T-cell (primary cell): Measurements from ENCODE around the gene KDM6A. TPM values are rescaled to one million over a fixed set of nuclear protein-coding genes. Genes with fewer than 3 reads are reported as not detected.

Experiments
- ATAC-seq, 4 experiments: fragments of 200-7000 bp in 3 of 4; fragments of 150-1000 bp in 1 of 4; cut with Tn5 transposase; replicated peaks in 1 of 4; 1 replicate in 3 of 4; 2 replicates in 1 of 4; pipeline ENCODE4 v1.10.0; 2021; ENCODE audit warnings: moderate library complexity in 3 of 4, mild to moderate bottlenecking in 2 of 4, moderate number of reproducible peaks in 1 of 4
- CTCF ChIA-PET, 2 donors: fragments of 300-600 bp; sonication (Branson Sonifier 250); formaldehyde crosslinking; loops; one replicate each; lab custom pipeline; 2022; ENCODE audit warnings: antibody characterized with exemption in 2 of 2; lab: Charles Lee
- POLR2A ChIA-PET, 2 donors: fragments of 300-600 bp; sonication (Branson Sonifier 250); formaldehyde crosslinking; loops; one replicate each; lab custom pipeline; 2022; ENCODE audit warnings: antibody characterized with exemption in 2 of 2; lab: Charles Lee
- DNase-seq, 35 experiments: peaks; one replicate each; pipeline versions ENCODE4 v3.0.0 to v3.0.0-alpha.2; 2013 to 2023
- H3K27ac ChIP-seq: one replicate; pipeline ENCODE4 v1.5.1; 2013; ENCODE audit warnings: low read length
- H3K27me3 ChIP-seq, 2 experiments: replicated peaks in 1 of 2; 1 replicate in 1 of 2; 2 replicates in 1 of 2; pipeline versions ENCODE4 v1.6.1 to v1.7.0; 2013; ENCODE audit warnings: low read length in 1 of 2, mixed read lengths in 1 of 2; ENCODE audit not compliant: control insufficient read depth in 2 of 2, insufficient read depth in 2 of 2; ENCODE audit errors: extremely low read depth in 1 of 2
- H3K36me3 ChIP-seq, 2 donors: 1 replicate in 1 of 2; 2 replicates in 1 of 2; pipeline versions ENCODE4 v1.6.1 to v1.7.0; 2013; ENCODE audit warnings: low read length in 1 of 2; ENCODE audit not compliant: control insufficient read depth in 2 of 2, insufficient read depth in 1 of 2; ENCODE audit errors: extremely low read depth in 1 of 2
- H3K4me1 ChIP-seq, 2 experiments: 1 replicate in 1 of 2; 2 replicates in 1 of 2; pipeline versions ENCODE4 v1.6.1 to v1.7.0; 2013; ENCODE audit warnings: low read length in 2 of 2, mixed read lengths in 1 of 2; ENCODE audit not compliant: insufficient read depth in 2 of 2, control insufficient read depth in 1 of 2; ENCODE audit errors: extremely low read depth in 1 of 2
- H3K4me3 ChIP-seq, 2 donors: 1 replicate in 1 of 2; 2 replicates in 1 of 2; pipeline versions ENCODE4 v1.5.1 to v1.7.0; 2013; ENCODE audit warnings: mild to moderate bottlenecking in 2 of 2, low read length in 1 of 2, moderate library complexity in 1 of 2; ENCODE audit not compliant: control insufficient read depth in 1 of 2; ENCODE audit errors: extremely low read depth in 1 of 2
- H3K9me3 ChIP-seq: 2 replicates; pipeline ENCODE4 v1.7.0; 2013
- H3K27ac Mint-ChIP-seq, 2 donors: one replicate each; pipeline ENCODE4 v1.8.0; 2020 to 2021; ENCODE audit warnings: mild to moderate bottlenecking in 2 of 2, mixed read lengths in 2 of 2
- H3K27me3 Mint-ChIP-seq, 2 donors: one replicate each; pipeline ENCODE4 v1.8.0; 2021 to 2022; ENCODE audit warnings: mixed read lengths in 2 of 2
- H3K36me3 Mint-ChIP-seq: one replicate; pipeline ENCODE4 v1.8.0; 2021; ENCODE audit warnings: mixed read lengths
- H3K4me1 Mint-ChIP-seq, 3 donors: one replicate each; pipeline ENCODE4 v1.8.0; 2020 to 2022; ENCODE audit warnings: mixed read lengths in 3 of 3, mild to moderate bottlenecking in 1 of 3
- H3K4me3 Mint-ChIP-seq, 3 donors: one replicate each; pipeline ENCODE4 v1.8.0; 2020 to 2022; ENCODE audit warnings: mild to moderate bottlenecking in 3 of 3, mixed read lengths in 3 of 3, moderate library complexity in 3 of 3
- H3K9me3 Mint-ChIP-seq, 3 donors: one replicate each; pipeline ENCODE4 v1.8.0; 2020 to 2022; ENCODE audit warnings: mixed read lengths in 3 of 3
- WGBS: methylation state at CpG from one replicate; pipeline ENCODE4 v1.1.5; 2013; ENCODE audit warnings: missing lambda C conversion rate; ENCODE audit not compliant: insufficient coverage; 5-methylcytosine and 5-hydroxymethylcytosine counted together
- total RNA-seq, 35 experiments: library from RNA in 6 of 35; stranded (reverse) in 6 of 35; fragments of 120-200 nt in 1 of 35; gene quantifications; one replicate each; pipeline versions ENCODE4 v1.2.1 to v1.2.4 and lab custom pipeline; 2013 to 2026

The KDM6A gene
- total RNA-seq, 5 donors from 2014 or later (not counting 1 experiment from before 2014, with no cell fraction given) = 37.1 to 97.3 (median 55.7) TPM

DNA sequence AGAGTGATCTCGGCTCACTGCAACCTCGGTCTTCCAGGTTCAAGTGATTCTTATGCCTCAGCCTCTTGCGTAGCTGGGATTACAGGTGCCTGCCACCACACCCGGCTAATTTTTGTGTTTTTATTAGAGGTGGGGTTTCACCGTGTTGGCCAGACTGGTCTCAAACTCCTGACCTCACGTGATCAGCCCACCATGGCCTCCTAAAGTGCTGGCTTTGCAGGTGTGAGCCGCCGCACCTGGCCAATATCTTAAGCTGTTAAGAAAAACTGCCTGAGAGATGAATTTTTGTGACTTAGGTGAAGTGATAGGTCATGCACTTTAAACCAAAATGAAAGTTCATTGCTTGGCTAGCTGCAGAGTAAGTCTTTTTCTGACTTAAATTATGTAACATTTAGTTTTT is 5.8 kb downstream of the KDM6A start:
- no peak overlapping the region for H3K27ac ChIP-seq
- no peak for DNase-seq
- ChIA-PET CTCF (no interaction called here), POLR2A (no interaction called here)
- Mint-ChIP-seq H3K9me3 (no peaks in the 10 kb centered on the region), H3K27me3 (no peaks in the 10 kb centered on the region), H3K4me3 (peak overlapping the region in 2 of 3 donors; percentile 4 to 16), H3K36me3 (no peaks in the 10 kb centered on the region), H3K4me1 (peaks cover 58 to 86% (median 73%) of the 10 kb centered on the region in 3 donors), H3K27ac (no peak overlapping the region)
- ATAC-seq = no peak
- WGBS = no CpG with 5 or more reads among the region's 8 CpGs
- H3K27me3 ChIP-seq = no peaks in the 10 kb centered on the region
- no peaks in the 10 kb centered on the region for H3K36me3 ChIP-seq
- peaks cover 20 to 25% of the 10 kb centered on the region in 2 experiments for H3K4me1 ChIP-seq
- H3K9me3 ChIP-seq = no peaks in the 10 kb centered on the region
- no peak overlapping the region for H3K4me3 ChIP-seq

DNA sequence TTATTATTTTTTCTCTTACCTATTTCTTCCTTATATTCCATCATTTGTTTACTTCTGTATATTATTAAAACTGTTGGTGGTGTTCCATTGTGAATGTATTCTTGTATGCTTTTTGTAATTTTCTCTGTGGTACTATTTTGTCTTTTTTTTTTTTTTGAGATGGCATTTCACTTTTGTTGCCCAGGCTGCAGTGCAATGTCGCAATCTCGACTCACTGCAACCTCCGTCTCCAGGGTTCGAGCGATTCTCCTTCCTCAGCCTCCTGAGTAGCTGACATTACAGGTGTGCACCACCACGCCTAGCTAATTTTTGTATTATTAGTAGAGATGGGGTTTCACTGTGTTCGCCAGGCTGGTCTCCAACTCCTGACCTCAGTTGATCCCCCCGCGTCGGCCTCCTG is 8.6 kb downstream of the KDM6A start:
- Histone ChIP-seq H3K36me3 (no peaks in the 10 kb centered on the region), H3K27me3 (no peaks in the 10 kb centered on the region), H3K4me1 (peaks cover 13 to 23% of the 10 kb centered on the region in 2 experiments), H3K4me3 (no peak overlapping the region), H3K9me3 (no peaks in the 10 kb centered on the region), H3K27ac (no peak overlapping the region)
- Mint-ChIP-seq H3K27me3 (no peaks in the 10 kb centered on the region), H3K36me3 (no peaks in the 10 kb centered on the region), H3K27ac (no peak overlapping the region), H3K9me3 (no peaks in the 10 kb centered on the region), H3K4me1 (peaks cover 66 to 88% (median 83%) of the 10 kb centered on the region in 3 donors), H3K4me3 (peak overlapping the region in 1 of 3 donors; percentile 36)
- ATAC-seq (no peak), DNase-seq (no peak)
- WGBS = 80% methylated on average over 1 of the region's 10 CpGs
- CTCF ChIA-PET = interaction anchor here in 1 of 2 donors (0.7 kb wide), 1 partner anchor 172 kb away, joined by 3 read pairs; no protein-coding TSS in a partner anchor
- POLR2A ChIA-PET = no interaction called here

DNA sequence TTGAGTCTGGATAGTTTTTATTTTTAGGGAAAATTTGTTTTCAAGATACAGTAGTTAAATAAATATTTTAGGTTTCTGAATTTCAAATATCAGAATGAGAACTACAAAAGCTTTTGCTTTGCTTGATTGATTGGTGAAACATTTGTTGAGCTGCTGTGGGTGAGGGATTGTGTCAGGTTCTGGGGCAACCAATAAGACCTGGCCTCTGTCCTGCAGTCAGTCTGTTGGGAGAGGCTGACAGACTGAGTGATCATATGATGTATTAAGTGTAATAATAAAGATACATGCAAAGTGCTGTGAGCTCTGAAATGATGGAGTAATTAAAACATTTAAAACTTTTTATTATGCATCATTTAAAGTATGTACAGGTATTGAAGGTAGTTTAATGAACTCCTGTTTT is 9.6 kb downstream of the KDM6A start:
- Mint-ChIP-seq H3K27me3 (no peaks in the 10 kb centered on the region), H3K4me1 (peaks cover 66 to 88% (median 82%) of the 10 kb centered on the region in 3 donors), H3K36me3 (no peaks in the 10 kb centered on the region), H3K9me3 (no peaks in the 10 kb centered on the region), H3K4me3 (peak overlapping the region in 1 of 3 donors; percentile 36), H3K27ac (no peak overlapping the region)
- Histone ChIP-seq H3K4me1 (peaks cover 5 to 23% of the 10 kb centered on the region in 2 experiments), H3K27ac (no peak overlapping the region), H3K9me3 (no peaks in the 10 kb centered on the region), H3K27me3 (no peaks in the 10 kb centered on the region), H3K36me3 (no peaks in the 10 kb centered on the region), H3K4me3 (no peak overlapping the region)
- ChIA-PET CTCF (interaction anchor here (0.7 to 1.1 kb wide), 2 partner anchors 17 to 43 kb away, joined by 3 read pairs; no protein-coding TSS in a partner anchor), POLR2A (interaction anchor here (0.7 kb wide), 2 partner anchors 17 to 32 kb away, joined by 4 to 5 read pairs; no protein-coding TSS in a partner anchor)
- DNase-seq (no peak), ATAC-seq (no peak)

DNA sequence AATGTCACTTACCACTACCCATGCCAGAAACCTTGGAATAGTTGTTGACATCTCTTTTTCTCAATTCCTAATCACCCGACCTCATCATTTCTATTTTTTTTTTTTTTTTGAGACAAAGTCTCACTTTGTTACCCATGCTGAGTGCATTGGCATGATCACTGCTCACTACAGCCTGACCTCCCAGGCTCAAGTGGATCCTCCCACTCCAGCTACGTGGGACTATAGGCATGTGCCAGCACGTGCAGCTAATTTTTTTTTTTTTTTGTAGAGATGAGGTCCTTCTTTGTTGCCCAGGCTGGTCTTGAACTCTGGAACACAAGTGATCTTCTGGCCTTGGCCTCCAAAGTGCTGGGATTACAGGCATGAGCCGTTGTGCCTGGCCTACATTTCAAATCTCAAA is 12.0 kb downstream of the KDM6A start:
- POLR2A ChIA-PET = no interaction called here
- no peak overlapping the region for H3K27ac ChIP-seq
- H3K9me3 ChIP-seq = no peaks in the 10 kb centered on the region
- DNase-seq = no peak
- Mint-ChIP-seq H3K4me3 (peak overlapping the region in 1 of 3 donors; percentile 32), H3K9me3 (no peaks in the 10 kb centered on the region), H3K4me1 (peaks cover 64 to 90% (median 82%) of the 10 kb centered on the region in 3 donors), H3K27ac (no peak overlapping the region), H3K36me3 (no peaks in the 10 kb centered on the region), H3K27me3 (no peaks in the 10 kb centered on the region)
- peaks cover 0 to 19% of the 10 kb centered on the region in 2 experiments for H3K4me1 ChIP-seq
- ATAC-seq = no peak
- no peaks in the 10 kb centered on the region for H3K27me3 ChIP-seq
- no peak overlapping the region for H3K4me3 ChIP-seq
- no CpG with 5 or more reads among the region's 4 CpGs for WGBS
- CTCF ChIA-PET = no interaction called here
- no peaks in the 10 kb centered on the region for H3K36me3 ChIP-seq

DNA sequence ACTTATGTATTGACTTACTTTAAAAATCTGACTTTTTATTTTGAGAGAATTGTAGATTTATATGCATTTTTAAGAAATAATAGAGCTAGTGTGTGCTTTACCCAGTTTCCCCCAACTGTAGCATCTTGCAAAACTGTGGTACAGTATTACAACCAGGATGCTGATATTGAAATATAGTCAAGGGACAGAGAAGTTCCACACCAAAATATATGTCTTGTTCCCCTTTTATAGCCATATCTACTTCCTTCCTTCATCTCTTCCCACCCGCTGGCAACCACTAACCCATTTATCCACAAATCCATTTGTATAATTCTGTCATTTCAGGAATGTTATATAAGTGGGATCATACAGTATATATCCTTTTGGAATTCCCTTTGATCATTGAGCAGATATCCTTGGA is 16.8 kb downstream of the KDM6A start:
- H3K27ac ChIP-seq = no peak overlapping the region
- no peak overlapping the region for H3K4me3 ChIP-seq
- Mint-ChIP-seq H3K27ac (peak overlapping the region; percentile 4 to 58), H3K4me1 (peaks cover 60 to 75% (median 74%) of the 10 kb centered on the region in 3 donors), H3K27me3 (no peaks in the 10 kb centered on the region), H3K9me3 (peaks cover 0 to 2% (median 0%) of the 10 kb centered on the region in 3 donors), H3K4me3 (peak overlapping the region in 2 of 3 donors; percentile 7 to 40), H3K36me3 (no peaks in the 10 kb centered on the region)
- H3K27me3 ChIP-seq = no peaks in the 10 kb centered on the region
- ATAC-seq = no peak
- H3K36me3 ChIP-seq = no peaks in the 10 kb centered on the region
- POLR2A ChIA-PET = no interaction called here
- WGBS = no CpG with 5 or more reads among the region's 1 CpG
- CTCF ChIA-PET = interaction anchor here in 1 of 2 donors (0.6 kb wide), 1 partner anchor 9 kb away, joined by 3 read pairs; no protein-coding TSS in a partner anchor
- H3K4me1 ChIP-seq = peaks cover 0 to 3% of the 10 kb centered on the region in 2 experiments
- DNase-seq = no peak
- H3K9me3 ChIP-seq = no peaks in the 10 kb centered on the region

DNA sequence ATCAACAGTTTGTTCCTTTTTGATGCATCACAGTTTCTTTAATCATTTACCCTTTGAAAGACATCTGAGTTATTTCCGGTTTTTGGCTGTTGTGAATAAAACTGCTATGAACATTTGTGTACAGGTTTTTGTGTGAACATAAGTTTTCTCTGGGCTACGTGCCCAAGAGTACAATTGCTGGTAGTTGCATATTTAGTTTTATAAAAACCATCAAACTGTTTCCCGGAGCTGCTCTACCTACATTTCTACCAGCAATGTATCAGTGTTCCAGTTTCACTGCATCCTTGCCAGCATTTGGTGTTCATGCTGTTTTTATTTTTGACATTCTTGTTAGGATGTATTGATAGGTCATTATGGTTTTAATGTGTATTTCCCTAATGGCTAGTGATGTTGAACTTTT is 17.3 kb downstream of the KDM6A start:
- Mint-ChIP-seq H3K36me3 (no peaks in the 10 kb centered on the region), H3K9me3 (peaks cover 0 to 2% (median 0%) of the 10 kb centered on the region in 3 donors), H3K4me1 (peaks cover 56 to 72% (median 70%) of the 10 kb centered on the region in 3 donors), H3K27ac (peak overlapping the region; percentile 4 to 58), H3K4me3 (peak overlapping the region in 1 of 3 donors; percentile 40), H3K27me3 (no peaks in the 10 kb centered on the region)
- ChIA-PET CTCF (interaction anchor here in 1 of 2 donors (0.6 kb wide), 1 partner anchor 9 kb away, joined by 3 read pairs; no protein-coding TSS in a partner anchor), POLR2A (no interaction called here)
- Histone ChIP-seq H3K4me3 (no peak overlapping the region), H3K4me1 (no peaks in the 10 kb centered on the region), H3K27ac (no peak overlapping the region), H3K27me3 (no peaks in the 10 kb centered on the region), H3K36me3 (no peaks in the 10 kb centered on the region), H3K9me3 (no peaks in the 10 kb centered on the region)
- ATAC-seq (no peak), DNase-seq (no peak)
- no CpG with 5 or more reads among the region's 3 CpGs for WGBS
